NCI-H2196 (cell line): ENCODE results near the gene TRAPPC14.

Experiments
- DNase-seq: peaks from one replicate; lab custom pipeline; 2025; ENCODE audit not compliant: unreplicated experiment; lab: John Stamatoyannopoulos, UW

TRAPPC14 gene

DNA sequence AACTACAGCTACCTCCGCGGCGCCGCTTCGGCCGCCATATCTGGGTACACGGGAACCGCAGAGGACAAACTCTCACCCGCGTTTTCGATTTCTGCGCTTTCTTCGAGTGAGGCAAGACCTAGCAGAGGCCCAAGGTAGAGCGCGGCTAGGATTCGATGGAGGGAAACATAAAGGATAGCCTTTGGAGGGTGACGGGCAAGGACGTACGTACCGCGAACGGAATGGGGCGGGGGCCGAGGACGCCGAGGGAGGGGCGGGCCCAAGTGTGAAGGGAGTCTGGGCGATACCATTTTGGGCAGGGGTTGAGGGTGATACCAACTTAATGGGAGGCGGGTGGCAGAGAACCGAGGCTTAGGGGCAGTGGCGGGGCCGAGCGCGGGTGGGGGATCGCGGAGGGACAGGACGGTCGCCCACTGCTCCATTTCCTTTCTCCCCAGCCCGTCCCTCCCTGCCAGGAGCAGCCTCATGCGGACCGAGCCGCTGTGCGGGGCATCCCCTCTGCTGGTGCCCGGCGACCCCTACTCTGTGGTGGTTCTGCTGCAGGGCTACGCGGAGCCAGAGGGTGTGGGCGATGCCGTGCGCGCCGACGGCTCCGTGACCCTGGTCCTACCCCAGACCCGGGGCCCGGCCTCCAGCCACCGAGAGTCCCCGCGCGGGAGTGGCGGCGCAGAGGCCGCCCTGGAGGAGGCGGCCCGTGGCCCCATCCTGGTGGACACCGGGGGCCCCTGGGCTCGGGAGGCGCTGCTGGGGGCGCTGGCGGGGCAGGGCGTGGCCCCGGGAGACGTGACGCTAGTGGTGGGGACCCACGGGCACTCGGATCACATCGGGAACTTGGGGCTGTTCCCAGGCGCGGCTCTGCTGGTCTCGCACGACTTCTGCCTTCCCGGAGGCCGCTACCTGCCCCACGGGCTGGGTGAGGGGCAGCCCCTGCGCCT, 31.3 kb downstream of the TRAPPC14 start, which contains the start of gene MBLAC1:
TSS of gene MBLAC1 (plus strand) at position 37 of the 935 bp plus-strand sequence. CDS start at position 466, 429 bp downstream.
- DNase-seq, result peak; percentile 92

DNA sequence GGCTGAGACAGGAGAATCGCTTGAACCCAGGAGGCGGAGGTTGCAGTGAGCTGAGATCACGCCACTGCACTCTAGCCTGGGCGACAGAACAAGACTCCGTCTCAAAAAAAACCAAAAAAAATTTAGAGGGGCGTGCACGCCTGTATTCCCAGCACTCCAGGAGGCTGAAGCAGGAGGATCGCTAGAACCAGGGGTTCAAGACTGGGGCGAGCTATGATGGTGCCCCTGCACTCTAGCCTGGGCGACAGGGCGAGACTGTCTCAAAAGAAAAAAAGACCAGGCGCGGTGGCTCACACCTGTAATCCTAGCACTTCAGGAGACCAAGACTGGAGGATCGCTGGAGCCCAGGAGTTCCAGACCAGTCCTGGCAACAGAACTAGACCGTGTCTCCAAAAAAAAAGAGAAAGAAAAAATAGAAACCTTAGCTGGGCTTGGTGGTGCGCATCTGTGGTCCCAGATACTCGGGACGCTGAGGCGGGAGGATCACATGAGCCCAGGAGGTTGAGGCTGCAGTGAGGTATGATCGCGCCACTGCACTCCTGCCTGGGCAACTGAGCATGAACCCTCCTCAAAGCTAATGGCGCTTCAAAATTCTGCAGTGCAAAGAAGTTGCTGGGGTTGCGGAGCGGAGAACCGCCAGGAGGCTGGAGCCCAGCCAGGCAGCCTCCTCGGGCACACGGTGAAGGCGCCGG, 32.1 kb downstream of the TRAPPC14 start:
- DNase-seq, result peak; percentile 37

DNA sequence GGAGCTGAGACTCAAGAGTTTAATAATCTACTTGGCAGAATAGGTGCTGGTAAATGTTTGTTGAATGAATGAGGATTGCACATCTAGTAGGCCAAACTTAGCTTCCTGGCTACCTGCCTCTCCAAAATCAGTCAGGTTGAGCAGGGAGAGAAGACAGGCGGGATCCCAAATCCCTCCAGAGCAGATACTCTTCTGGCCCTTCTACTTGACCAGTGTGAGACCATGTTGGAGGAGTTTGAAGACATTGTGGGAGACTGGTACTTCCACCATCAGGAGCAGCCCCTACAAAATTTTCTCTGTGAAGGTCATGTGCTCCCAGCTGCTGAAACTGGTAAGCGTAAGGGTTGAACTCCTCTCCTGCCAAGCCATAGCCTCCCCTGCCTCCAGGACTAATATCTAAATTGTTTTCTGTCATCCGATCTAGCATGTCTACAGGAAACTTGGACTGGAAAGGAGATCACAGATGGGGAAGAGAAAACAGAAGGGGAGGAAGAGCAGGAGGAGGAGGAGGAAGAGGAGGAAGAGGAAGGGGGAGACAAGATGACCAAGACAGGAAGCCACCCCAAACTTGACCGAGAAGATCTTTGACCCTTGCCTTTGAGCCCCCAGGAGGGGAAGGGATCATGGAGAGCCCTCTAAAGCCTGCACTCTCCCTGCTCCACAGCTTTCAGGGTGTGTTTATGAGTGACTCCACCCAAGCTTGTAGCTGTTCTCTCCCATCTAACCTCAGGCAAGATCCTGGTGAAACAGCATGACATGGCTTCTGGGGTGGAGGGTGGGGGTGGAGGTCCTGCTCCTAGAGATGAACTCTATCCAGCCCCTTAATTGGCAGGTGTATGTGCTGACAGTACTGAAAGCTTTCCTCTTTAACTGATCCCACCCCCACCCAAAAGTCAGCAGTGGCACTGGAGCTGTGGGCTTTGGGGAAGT, 34.0 kb downstream of the TRAPPC14 start:
- DNase-seq, result no peak

DNA sequence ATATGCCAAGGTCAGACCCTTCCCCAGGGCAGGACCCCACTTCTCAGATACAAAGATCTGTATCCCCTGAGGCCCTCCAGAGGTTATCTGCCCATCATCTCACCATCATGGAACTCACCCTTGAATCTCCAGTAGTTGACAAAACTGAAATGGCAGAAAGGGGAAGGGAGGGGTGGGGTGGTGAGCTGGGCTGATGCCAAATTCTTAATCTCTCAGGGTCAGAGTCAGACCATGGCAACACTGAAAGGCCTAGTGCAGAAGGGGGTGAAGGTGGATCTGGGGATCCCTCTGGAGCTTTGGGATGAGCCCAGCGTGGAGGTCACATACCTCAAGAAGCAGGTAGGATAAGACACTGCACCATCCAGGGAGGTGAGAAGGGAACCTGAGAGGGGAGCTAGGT, 36.0 kb downstream of the TRAPPC14 start:
- peak; percentile 50 for DNase-seq

DNA sequence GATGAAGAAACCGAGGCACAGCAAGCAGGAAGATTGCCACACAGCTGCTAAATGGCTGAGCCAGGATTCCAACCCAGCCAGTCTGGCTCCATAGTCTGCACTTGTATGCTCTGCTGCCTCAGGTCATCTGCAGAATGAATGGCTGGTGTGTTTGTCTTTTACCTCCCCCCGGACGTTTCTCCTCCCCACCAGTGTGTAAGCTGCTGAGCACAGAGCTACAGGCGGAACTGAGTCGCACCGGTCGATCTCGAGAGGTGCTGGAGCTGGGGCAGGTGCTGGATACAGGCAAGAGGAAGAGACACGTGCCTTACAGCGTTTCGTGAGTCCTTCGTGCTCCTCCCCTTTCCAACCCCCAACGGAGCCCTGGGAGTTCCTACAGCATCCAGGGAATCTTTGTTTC, 36.5 kb downstream of the TRAPPC14 start:
- DNase-seq, result peak; percentile 97

DNA sequence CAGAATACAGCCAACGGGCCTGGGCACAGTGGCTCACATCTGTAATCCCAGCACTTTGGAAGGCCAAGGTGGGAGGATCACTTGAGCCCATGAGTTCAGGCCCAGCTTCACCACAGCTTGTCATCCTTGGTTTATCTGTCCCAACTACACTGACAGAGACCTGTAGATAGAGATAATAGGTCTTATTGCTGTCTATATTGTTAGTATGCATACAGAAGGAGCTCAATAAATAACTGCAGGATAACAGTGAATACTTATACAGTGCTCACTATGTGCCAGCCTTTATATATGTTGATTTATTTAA, 37.8 kb downstream of the TRAPPC14 start:
- DNase-seq, result no peak

DNA sequence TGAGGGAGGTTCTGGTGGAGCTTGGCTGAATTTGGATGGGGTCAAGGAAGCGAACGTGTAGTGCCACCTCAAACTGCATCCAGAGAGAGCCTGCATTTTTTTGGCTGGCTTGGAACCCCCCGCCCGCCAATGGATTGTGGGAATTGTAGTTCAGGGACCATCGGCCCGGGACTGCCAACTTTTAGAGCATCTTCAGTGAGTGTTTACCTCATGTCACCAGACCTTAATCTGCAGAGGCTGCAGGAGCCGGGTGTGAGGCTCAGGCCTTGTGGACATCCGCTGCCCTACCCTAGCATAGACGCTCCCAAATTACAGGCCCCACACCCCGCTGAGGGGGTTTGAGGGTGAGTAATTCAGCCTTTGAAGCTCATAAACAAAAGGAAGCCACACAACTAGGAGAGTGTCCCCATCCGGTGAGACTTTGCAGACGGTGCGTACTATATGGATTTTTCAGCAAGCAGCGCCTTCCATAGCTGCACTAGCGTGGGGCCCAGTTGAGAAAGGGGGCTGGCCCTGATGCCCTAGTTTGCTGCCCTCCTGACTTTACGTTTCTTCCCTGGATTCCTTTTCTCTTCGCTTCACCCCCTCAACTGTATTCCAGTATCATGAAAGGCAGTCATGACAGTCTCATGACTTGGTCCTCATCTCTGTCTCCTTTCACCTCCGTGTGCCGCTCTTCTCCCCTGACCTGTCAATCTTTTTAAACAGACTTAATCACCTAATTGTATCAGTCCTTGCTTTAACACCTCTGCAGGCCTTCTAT, 38.4 kb downstream of the TRAPPC14 start:
- peak; percentile 50 for DNase-seq

DNA sequence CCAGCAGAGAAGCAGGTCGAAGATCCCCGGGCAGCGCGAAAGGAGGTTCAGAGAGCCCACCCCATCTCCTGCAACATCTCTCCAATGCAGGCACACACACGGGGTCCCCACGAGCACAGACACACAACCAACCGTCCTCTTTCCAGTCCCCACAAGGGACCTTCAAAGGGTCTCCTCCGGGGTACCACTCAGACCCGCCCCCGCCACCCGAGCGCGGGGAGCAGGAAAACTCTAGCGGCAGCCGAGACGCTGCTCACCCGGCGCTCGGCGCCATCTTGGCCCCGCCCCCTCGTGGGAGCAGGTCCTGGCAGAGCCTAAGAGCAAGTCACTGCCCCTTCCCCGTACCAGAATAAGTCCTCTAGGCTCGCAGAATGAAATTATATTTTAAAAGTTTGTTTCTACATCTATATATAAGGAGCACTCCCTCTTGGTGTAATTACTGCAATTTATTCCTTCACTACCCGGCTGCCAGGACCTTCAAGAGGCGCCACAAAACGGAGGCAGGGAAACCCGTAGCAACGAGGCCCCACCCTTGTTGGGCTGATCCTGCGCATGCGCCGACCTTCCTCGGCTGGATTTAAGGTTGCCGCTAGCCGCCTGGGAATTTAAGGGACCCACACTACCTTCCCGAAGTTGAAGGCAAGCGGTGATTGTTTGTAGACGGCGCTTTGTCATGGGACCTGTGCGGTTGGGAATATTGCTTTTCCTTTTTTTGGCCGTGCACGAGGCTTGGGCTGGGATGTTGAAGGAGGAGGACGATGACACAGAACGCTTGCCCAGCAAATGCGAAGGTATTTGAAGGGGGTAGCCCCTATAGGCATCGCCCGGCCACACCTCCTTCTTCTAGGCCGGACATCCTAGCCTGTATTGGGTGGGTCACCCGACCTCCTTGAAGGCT, 39.2 kb downstream of the TRAPPC14 start, which contains the start of the genes CNPY4 and TAF6:
TSS of gene CNPY4 (plus strand) at position 563 of the 898 bp plus-strand sequence. CDS start at position 674, 111 bp downstream.
TSS of gene TAF6 (minus strand) at position 287 of the 898 bp plus-strand sequence. CDS start 5,149 bp downstream, outside the sequence.
- DNase-seq, result peak; percentile 96

DNA sequence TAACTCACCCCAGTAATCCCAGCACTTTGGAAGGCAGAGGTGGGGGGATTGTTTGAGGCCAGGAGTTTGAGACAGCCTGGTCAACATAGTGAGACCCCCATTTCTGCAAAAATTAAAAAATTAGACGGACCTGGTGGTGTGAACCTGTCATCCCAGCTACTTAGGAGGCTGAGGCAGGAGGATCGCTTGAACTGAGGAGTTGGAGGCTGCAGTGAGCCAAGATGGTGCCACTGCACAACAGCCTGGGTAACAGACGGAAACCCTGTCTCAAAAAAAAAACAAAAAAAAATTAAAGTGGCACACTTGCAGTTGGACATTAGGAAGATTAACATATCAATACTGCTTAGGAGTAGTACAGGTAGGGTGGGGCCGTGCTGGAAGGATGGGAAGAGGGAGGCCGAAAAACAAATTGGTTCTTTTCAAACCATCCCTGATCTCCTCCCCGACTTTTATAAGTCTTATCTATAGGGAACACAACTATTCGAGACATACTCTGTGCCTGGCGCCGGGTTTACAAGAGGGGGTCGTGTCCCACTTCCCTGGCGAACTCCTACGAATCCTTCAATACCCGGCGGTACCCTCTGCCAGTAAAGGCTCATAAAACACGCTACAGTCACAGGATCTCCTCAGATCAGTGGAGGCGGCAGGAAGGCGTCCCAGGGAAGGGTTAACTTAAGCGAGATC, 40.0 kb downstream of the TRAPPC14 start:
- DNase-seq, result no peak

DNA sequence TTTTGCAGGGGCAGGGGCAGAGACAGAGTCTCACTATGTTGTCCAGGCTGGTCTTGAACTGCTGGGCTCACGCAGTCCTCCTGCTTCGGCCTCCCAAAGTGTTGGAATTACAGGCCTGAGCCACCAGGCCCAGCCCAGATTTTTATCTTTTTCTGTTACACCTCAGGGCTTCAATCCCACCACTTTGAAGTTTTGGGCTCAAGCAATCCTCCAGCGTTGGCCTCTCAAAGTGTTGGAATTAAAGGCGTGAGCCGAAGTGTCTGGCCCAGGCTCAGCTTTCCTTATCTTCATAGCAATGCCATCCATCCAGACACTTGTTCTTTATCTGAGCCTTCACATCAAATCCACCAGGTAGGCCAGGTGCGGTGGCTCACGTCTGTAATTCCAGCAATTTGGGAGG, 43.5 kb downstream of the TRAPPC14 start:
- DNase-seq, result no peak

DNA sequence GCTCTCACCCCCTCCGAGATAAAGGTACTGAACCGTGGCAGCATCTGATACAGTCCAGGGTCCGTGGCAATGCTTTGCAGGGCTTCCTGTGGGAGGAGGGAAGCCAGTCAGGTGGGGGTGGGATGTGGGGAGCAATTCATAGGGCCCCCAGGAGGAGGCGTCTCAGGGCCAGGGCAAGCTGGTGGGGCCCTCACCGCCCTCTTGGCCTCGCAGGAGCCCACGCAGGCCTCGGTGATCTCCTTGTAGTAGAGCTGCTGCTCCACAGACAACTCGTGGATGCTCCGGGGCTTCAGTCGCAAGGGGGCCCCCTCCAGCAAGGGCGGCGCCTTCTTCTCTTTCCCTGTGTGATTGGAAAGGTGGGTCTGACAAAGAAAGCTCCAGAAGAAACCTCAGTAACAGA, 46.6 kb downstream of the TRAPPC14 start:
- DNase-seq, result no peak

DNA sequence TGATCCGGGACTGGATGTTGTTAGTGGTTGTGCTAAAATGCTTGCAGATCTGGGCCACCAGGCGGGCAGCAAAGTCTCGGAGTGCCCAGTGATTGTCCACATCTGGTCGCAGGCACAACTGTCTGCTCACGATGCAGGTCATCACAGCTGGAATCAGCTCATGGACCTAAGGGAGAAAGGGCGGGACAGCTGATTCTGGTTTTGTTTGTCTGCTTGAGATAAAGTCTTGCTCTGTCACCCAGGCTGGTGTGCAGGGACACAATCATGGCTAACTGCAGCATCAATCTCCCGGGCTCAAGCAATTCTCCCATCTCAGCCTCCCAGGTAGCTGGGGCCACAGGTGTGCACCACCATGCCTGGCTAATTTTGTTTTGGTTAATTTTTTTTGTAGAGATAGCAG, 47.4 kb downstream of the TRAPPC14 start:
- DNase-seq, result no peak

DNA sequence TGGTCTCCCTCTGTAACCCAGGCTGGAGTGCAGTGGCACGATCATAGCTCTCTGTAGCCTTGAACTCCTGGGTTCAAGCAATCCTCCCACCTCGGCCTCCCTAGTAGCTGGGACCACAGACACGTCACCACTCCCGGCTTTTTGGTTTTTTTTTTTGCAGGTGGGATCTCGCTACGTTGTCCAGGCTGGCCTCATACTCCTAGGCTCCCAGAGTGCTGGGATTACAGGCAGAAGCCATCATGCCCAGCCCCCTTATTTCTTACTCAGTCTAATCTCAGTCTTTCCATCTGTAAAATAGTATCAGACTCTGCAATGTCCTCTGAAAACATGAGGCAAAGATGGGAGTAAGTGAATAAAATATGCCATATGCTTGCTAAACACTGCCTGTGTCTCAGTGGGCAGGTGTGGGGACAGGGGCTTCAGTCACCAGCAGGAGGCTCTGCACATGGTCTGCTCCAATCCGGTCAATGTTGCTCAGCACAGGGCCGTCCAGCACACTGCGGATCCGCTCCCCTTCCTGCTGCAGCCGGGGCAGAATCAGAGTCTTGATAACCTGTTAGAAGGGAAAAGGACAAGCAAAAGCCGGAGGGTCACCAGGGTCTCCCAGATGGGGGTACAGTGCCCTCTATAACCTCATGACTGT, 48.9 kb downstream of the TRAPPC14 start:
- no peak for DNase-seq

DNA sequence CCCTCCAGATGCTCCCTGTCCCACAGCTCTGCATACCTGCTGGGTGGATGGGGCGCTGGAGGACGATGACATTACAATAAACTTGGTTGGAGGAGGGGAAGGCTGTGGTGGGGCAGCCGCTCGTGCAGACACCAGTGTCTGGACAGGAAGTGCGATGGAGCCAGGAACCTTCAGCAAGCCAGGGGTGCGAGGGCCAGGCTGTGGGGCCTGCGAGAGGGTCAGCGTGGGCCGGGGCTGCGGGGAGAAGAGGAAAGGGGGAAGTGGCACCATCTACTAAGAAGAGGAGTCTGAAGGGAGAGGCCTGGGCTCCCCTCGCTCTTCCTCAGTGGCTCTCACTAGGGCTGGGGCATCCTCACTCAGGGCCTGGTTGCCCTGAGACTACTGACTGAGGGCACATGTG, 50.6 kb downstream of the TRAPPC14 start:
- no peak for DNase-seq

DNA sequence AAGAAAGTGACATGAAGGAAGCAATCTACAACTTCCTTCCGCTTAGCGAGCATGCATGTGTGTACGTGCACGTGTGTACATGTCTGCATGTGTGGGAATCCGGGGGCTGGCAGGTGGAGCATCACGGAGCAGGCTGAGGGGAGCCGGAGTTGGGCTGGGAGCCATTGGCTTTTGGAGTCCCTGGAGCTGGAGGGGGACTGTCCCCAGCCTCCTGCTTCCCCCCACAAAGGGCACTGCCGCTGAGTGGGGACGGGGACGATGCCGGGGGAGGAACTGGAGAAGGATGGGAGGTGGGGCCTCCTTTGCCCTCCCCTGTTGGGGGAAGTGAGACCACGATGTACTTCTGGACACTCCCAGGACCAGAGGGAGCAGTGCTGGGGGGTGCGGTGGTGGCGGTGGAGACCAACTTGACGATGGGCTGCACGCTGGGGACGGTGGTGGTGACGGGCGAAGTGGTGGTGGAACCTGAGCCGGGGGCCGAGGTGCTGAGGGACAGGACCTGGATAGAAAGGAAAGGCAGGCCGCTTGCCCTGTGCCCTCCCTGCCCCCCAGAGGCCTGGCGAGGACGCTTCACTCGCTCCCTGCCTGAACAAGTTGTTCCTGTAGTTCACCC, 51.3 kb downstream of the TRAPPC14 start:
- no peak for DNase-seq

DNA sequence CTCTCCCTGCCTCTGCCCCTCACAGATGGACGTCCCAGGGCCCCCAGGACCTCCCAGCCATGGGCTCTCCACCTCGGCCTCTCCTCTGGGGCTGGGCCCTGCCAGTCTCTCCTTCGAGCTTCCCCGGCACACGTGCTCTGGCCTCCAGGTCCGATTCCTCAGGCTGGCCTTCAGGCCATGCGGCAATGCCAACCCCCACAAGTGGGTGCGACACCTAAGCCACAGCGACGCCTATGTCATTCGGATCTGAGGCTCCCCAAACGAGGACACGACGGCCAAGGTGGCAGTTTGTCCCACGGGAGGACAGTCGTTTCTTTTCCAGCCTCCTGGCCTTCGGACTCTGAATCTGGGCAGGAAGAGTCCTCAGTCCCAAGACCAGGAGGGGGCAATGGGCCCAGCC, 51.9 kb downstream of the TRAPPC14 start:
- no peak for DNase-seq

DNA sequence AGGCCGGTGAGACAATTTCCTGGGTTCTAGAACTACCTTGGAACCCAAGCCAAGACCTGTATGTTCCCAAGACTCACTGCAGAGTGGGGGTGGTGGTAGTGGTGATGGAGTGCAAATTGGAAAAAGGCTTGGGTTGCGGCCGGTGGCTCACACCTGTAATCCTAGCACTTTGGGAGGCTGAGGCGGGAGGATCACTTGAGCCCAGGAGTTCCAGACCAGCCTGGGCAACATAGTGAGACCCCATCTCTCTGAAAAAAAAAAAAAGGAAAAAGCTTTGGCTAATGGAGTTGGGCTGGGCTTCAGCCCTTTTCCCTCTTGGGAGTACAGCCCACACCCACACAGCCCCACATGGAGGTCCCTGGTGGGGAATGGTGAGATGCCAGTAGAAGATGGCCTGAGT, 53.0 kb downstream of the TRAPPC14 start:
- no peak for DNase-seq
